Duodenal mucosa (tissue), 2 donors: ENCODE results near the gene TOP3B.

ENCODE experiments used
- H3K27ac ChIP-seq: one replicate; pipeline ENCODE4 v1.7.0; 2013; ENCODE audit warnings: low read depth, low read length
- H3K27me3 ChIP-seq, 2 donors: one replicate each; pipeline ENCODE4 v1.7.0; 2013; ENCODE audit warnings: low read length in 2 of 2, control low read depth in 1 of 2; ENCODE audit not compliant: insufficient read depth in 2 of 2, control insufficient read depth in 1 of 2
- H3K36me3 ChIP-seq, 2 donors: one replicate each; pipeline ENCODE4 v1.7.0; 2013; ENCODE audit warnings: low read length in 2 of 2, control low read depth in 1 of 2; ENCODE audit not compliant: insufficient read depth in 2 of 2, control insufficient read depth in 1 of 2
- H3K4me1 ChIP-seq, 2 donors: one replicate each; pipeline ENCODE4 v1.7.0; 2013; ENCODE audit warnings: low read length in 2 of 2, control low read depth in 1 of 2; ENCODE audit not compliant: insufficient read depth in 2 of 2, control insufficient read depth in 1 of 2
- H3K4me3 ChIP-seq, 2 donors: one replicate each; pipeline ENCODE4 v1.7.0; 2013; ENCODE audit warnings: low read length in 2 of 2, low read depth in 1 of 2
- H3K9ac ChIP-seq, 2 donors: one replicate each; pipeline ENCODE4 v1.7.0; 2013; ENCODE audit warnings: low read length in 2 of 2, low read depth in 1 of 2
- H3K9me3 ChIP-seq, 2 donors: one replicate each; pipeline ENCODE4 v1.7.0; 2013; ENCODE audit warnings: low read length in 2 of 2, control low read depth in 1 of 2; ENCODE audit not compliant: control insufficient read depth in 1 of 2

TOP3B gene

DNA sequence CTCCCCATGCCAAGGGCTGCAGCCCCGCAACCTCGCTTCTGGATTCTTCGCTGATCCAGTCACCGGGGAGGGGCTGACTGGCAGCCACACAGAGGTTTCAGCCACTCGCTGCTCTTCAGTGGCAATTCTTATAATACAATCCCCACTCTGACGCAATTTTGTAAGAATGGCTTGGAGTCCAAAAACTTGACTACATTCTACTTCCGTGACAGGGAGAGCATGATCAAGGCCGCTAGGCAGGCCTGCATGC lies 44.8 kb downstream of the TOP3B start:
- peak overlapping the region; percentile 47 to 77 for H3K4me3 ChIP-seq
- peaks cover 7 to 10% of the 10 kb centered on the region in 2 donors for H3K36me3 ChIP-seq
- no peaks in the 10 kb centered on the region for H3K27me3 ChIP-seq
- H3K27ac ChIP-seq, result peak overlapping the region; percentile 73
- H3K9me3 ChIP-seq, result no peaks in the 10 kb centered on the region
- H3K4me1 ChIP-seq, result peaks cover 23 to 45% of the 10 kb centered on the region in 2 donors
- H3K9ac ChIP-seq, result peak overlapping the region; percentile 65 to 69

DNA sequence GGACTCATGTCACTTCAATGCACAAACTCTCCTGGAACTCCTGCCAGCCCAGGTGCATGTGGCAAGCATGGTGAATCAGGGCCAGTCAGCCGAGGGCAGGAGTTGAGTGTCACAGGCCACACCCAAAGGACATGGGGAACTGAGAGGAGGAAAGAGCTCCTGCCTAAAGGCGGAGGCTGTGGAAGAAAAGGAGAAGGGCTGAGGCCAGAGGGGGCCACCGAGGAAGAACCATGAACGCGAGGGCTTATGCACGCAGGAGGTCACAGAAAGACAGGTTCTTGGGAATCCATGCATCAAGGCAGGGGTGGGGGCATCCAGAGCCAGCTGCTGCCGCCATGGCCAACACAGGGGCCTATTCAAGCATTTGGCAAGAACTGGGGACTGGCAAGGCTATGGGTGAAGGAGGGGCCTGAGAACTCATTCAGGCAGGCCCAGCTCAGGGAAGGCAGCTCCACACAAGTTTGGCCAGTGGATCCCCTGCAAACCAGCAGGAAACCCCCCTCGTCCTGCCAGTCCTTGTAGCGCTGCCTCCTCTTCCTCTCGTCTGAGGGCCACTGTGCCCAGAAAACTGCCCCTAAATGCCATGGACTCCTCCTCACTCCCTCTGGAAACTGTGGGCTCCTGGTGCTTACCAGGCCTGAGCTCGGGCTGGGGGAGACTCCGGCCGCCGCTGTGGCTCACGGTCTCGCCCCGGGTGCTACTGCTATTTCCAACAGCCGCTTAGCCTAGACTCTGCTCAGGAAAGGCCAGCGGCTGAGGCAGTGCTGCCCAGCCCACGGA lies 45.4 kb downstream of the TOP3B start:
- no peaks in the 10 kb centered on the region for H3K9me3 ChIP-seq
- peak overlapping the region; percentile 65 to 69 for H3K9ac ChIP-seq
- H3K27ac ChIP-seq, result peak overlapping the region; percentile 73
- peaks cover 20 to 41% of the 10 kb centered on the region in 2 donors for H3K4me1 ChIP-seq
- H3K27me3 ChIP-seq, result no peaks in the 10 kb centered on the region
- H3K4me3 ChIP-seq, result peak overlapping the region; percentile 47 to 77
- H3K36me3 ChIP-seq, result peaks cover 12 to 15% of the 10 kb centered on the region in 2 donors

DNA sequence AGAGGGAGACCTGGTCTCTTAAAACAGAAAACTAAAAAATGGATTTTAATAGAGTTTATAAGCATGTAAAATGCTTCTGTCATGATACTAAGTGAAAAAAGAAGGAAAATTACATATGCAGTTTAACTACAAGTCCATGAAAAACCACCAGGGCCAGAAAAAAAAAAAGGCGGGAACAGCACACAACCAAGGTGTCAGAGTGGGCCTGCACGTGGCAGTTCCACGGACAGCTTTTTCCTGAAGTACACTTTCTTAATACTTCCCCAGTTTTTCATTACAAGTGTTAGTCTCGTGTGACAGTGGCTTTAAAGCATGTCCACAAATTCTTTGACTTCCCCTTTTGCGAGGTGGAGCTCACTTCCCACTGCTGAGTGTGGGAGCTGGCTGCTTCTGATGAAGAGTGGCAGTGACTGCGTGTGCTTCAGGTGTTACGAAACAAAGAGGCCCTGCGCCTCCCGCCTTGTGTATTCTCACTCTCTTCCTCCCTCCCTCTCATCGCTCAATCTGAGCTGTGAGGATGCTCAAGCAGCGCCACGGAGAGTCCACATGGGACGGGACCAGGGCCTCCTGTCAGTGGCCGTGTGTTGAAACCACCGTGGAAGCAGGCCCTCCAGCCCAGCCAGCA lies 46.3 kb downstream of the TOP3B start:
- Histone ChIP-seq H3K36me3 (peaks cover 14 to 17% of the 10 kb centered on the region in 2 donors), H3K4me1 (peaks cover 15 to 35% of the 10 kb centered on the region in 2 donors), H3K9me3 (no peaks in the 10 kb centered on the region), H3K27me3 (no peaks in the 10 kb centered on the region), H3K4me3 (no peak overlapping the region), H3K27ac (no peak overlapping the region), H3K9ac (no peak overlapping the region)

DNA sequence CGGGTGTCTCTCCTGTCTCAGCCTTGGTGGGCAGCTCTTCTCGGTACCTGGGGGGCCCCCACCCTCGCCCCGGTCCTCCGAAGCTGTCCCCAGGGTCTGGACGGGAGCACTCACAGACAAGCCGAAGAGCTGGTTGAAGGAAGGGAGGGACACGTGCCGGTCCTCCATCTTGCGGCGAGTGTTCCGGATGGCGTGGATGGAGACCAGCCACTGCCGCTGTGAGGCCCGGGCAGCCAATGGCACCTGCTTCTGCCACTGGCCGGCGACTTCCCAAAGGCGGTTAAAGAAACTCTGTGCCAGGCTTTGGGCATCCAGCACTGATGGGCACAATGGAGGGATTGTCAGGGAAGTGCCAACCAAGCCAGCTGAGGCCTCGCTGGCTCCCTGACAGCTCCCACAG lies 48.7 kb downstream of the TOP3B start:
- Histone ChIP-seq H3K27ac (no peak overlapping the region), H3K4me1 (peaks cover 15 to 31% of the 10 kb centered on the region in 2 donors), H3K9ac (no peak overlapping the region), H3K4me3 (no peak overlapping the region), H3K27me3 (no peaks in the 10 kb centered on the region), H3K36me3 (peaks cover 22 to 39% of the 10 kb centered on the region in 2 donors), H3K9me3 (no peaks in the 10 kb centered on the region)

DNA sequence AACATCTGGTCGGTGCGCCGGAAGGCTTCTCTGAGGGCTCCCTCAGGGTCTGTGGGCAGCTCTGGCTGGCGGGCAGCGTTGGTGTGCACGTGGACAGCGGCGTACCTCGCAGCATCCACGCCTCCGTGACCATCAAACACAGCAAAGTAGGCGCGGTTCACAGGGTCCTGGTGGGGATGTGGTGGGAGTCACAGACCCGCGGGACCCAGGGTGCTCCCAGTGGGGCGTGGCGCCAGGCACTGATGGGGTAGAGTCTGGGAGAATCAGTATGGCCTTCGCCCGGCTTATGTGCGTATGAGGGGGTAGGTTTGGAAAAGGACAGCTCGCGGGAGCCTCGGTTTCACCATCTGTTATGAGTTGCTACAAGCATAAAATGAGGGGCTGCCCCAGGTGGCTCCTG lies 49.2 kb downstream of the TOP3B start:
- Histone ChIP-seq H3K4me1 (peaks cover 15 to 26% of the 10 kb centered on the region in 2 donors), H3K9ac (no peak overlapping the region), H3K27me3 (no peaks in the 10 kb centered on the region), H3K9me3 (no peaks in the 10 kb centered on the region), H3K27ac (no peak overlapping the region), H3K4me3 (no peak overlapping the region), H3K36me3 (peaks cover 26 to 44% of the 10 kb centered on the region in 2 donors)

DNA sequence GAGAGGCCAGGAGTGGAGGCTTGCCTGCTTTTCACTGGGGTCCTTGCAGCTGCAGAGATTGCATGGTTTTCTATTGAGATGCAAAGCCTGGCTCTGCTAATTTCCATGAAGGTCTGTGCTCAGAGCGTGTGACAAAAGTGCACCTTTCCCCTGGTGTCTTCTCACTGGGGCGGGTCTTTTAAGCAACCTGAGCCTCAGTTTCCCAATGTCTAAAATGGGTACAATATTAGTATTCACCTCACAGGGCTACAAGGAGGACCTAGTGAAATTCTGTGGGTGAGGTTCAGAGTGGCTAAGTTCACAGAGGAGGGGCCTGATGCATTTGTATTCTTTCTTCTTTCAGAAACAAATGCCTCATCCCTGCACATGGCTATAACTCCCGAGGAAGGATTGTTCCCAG lies 50.2 kb downstream of the TOP3B start:
- Histone ChIP-seq H3K36me3 (peaks cover 26 to 48% of the 10 kb centered on the region in 2 donors), H3K9me3 (no peaks in the 10 kb centered on the region), H3K27ac (no peak overlapping the region), H3K4me1 (peaks cover 10 to 16% of the 10 kb centered on the region in 2 donors), H3K27me3 (no peaks in the 10 kb centered on the region), H3K4me3 (no peak overlapping the region), H3K9ac (no peak overlapping the region)

DNA sequence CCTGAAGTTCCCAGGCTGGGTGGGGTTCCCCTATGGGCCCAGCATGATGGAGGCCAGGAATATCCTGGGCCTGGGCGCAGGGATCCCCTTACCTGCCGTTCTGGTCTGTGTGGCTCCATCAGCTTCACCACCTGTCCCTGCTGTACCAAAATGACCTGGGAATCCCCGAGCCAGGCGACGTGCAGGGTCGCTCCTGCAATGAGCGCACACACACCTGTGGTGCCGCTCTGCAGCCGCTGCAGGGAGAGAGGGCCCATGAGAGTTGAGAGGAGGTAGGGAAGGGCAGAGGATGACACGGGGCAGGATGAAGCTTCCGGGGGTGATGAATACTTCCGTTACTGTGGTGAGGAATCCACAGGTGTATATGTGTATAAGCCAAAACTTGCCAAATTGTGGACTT lies 51.5 kb downstream of the TOP3B start:
- no peaks in the 10 kb centered on the region for H3K9me3 ChIP-seq
- H3K4me1 ChIP-seq, result peaks cover 0 to 6% of the 10 kb centered on the region in 2 donors
- no peaks in the 10 kb centered on the region for H3K27me3 ChIP-seq
- H3K9ac ChIP-seq, result no peak overlapping the region
- H3K27ac ChIP-seq, result no peak overlapping the region
- no peak overlapping the region for H3K4me3 ChIP-seq
- peaks cover 26 to 53% of the 10 kb centered on the region in 2 donors for H3K36me3 ChIP-seq

DNA sequence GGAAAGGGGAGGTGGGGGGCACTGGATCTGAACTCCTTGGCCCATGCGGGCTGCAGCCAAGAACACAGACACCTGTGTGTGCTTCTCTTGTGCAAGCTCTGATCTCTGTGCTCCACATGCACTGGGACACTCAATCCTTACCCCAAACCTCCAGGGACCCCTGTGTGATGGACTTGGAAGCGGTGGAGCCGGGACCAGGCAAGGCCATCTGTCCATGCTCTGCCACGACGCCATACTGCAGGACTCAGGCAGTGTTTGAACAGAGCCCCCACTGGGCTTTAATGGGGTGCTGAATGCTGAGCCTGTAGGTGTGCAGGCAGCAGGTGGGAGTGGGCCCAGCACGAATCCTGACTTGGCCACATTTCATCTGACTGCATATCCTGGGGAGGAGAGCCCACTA lies 53.3 kb downstream of the TOP3B start:
- H3K27me3 ChIP-seq, result no peaks in the 10 kb centered on the region
- H3K9me3 ChIP-seq, result no peaks in the 10 kb centered on the region
- no peak overlapping the region for H3K9ac ChIP-seq
- no peaks in the 10 kb centered on the region for H3K4me1 ChIP-seq
- H3K27ac ChIP-seq, result no peak overlapping the region
- H3K36me3 ChIP-seq, result peaks cover 26 to 58% of the 10 kb centered on the region in 2 donors
- no peak overlapping the region for H3K4me3 ChIP-seq

DNA sequence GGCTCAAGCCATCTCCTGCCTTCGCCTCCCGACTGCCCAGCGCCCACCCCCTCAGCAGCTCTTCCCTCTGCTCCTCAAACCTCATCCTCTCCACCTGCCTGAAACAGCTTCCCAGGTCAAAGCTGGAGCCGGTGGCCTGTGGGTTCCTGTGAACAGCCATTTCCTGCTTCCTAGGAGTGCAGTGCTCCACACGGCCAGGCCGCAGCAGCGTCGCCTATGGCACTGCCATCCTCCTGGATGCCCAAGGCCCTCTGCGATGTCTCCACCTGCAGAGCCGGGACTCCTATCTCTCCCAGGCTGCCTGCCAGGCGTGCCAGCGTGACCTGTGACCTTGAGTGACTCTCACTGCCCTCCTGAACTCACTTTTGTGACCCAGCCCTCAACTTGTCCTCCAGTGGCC lies 54.5 kb downstream of the TOP3B start:
- Histone ChIP-seq H3K36me3 (peaks cover 22 to 55% of the 10 kb centered on the region in 2 donors), H3K27ac (no peak overlapping the region), H3K4me1 (no peaks in the 10 kb centered on the region), H3K27me3 (no peaks in the 10 kb centered on the region), H3K4me3 (no peak overlapping the region), H3K9ac (no peak overlapping the region), H3K9me3 (no peaks in the 10 kb centered on the region)

DNA sequence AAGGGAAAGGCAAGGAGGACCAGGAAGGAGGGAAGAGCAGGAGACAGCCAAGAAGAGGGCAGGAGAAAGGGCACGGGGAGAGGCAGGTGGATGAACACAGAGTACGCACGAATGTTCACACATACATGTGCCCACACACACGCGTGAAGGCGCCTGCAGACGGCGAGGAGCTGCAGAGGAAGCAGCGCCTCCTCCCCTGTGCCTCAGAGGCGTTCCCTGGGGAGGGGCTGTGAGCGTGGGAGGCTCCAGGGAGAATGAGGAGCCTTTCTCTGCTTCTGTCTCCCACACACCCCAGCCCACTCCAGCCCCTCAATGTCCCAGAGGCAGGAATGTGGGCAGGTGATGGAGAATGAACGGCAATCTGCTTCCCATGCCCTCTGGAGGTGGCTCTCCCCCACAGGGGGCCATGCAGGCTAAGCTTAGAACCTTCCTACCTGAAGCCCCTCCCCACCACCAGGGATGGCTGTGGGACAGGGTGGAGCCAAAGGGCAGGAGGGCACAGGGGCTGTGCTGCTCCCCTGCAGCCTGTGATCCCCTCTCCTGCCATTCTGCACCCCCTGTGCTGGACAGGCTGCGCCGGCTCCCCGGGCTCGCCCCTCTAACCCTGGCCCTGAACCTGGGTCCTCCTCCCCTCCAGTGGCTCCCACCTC lies 55.3 kb downstream of the TOP3B start:
- no peaks in the 10 kb centered on the region for H3K9me3 ChIP-seq
- H3K36me3 ChIP-seq, result peaks cover 15 to 47% of the 10 kb centered on the region in 2 donors
- H3K4me1 ChIP-seq, result no peaks in the 10 kb centered on the region
- no peak overlapping the region for H3K27ac ChIP-seq
- no peak overlapping the region for H3K9ac ChIP-seq
- H3K27me3 ChIP-seq, result no peaks in the 10 kb centered on the region
- no peak overlapping the region for H3K4me3 ChIP-seq
